ENCODE results near the gene BCL6. TPM values are rescaled to one million over a fixed set of nuclear protein-coding genes. Genes with fewer than 3 reads are reported as not detected.

Gene BCL6
- total RNA-seq, 1 donor from 2014 or later = 97.9 TPM

DNA sequence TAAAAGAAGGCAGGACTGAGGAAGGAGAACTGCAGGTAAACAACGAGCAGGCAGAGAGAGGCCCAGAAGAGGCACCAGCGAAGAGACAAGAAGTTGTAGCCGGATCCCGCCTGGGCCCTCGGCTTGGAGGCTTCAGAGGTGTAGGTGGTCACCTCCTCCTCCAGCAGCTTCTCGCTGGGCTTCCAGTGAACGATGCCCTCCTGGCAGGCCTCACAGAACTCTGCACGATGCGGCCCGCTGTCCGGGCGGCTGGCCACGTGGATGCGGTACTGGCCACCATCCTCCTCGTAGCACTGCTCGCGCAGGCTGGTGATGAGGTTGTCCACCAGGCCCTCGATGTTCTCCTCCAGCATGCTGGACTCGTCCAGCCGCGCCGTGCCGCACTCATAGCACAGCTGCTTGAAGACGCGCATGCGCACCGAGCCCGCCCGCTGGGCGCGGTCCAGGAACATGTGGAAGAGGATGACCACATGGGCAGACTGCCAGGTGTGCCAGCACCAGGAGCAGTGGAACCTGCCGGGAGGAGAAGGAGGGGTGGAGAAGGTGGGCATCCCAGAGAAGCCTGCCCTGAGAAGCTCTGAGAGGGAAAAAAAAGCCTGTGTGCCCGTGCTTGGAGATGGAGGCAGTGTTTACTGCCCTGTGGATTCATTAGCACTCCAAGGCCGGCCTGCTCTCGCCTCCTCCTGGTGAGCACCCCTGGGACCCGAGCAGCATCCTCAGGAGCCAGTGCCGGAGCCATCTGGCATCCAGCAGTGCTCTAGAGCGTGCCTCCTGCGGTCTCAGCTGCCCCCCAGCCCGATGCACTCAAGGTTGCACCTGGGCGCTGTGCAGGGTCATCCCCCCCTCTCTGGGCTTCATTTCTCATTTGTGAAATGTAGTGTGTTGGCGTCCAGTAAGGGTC lies 46.5 kb downstream of the BCL6 start:
- intact Hi-C loops (cut with DNase I) = no loop called here

DNA sequence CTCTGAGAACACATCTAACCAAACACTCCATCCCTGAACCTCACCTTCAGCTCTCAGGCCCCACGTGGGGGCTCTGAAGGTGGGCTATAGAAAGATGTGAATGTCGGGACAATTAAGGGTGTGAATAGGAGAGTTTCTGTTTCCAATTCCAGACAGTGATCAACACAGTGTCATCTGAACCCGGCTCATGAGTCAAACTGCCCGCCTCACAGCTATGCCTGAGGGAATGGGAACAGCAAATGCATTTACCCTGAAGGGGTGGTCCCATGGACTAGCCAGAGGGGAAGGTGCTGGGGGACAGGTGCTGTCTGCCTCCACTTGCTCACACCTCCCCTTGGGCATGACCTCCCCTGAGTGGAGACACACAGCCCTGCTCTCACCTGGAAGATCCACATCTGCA lies 49.2 kb downstream of the BCL6 start:
- H3K4me3 ChIP-seq = no peak overlapping the region
- no peaks in the 10 kb centered on the region for H3K4me1 ChIP-seq
- H3K9me3 ChIP-seq = no peaks in the 10 kb centered on the region
- DNase-seq (ENCODE audit: low spot score in 2 of 2) = no peak
- intact Hi-C loops (cut with DNase I) = no loop called here
- no peak overlapping the region for H3K27ac ChIP-seq
- no peaks in the 10 kb centered on the region for H3K27me3 ChIP-seq
- H3K36me3 ChIP-seq = no peaks in the 10 kb centered on the region
- TF ChIP-seq, protein P1, sequence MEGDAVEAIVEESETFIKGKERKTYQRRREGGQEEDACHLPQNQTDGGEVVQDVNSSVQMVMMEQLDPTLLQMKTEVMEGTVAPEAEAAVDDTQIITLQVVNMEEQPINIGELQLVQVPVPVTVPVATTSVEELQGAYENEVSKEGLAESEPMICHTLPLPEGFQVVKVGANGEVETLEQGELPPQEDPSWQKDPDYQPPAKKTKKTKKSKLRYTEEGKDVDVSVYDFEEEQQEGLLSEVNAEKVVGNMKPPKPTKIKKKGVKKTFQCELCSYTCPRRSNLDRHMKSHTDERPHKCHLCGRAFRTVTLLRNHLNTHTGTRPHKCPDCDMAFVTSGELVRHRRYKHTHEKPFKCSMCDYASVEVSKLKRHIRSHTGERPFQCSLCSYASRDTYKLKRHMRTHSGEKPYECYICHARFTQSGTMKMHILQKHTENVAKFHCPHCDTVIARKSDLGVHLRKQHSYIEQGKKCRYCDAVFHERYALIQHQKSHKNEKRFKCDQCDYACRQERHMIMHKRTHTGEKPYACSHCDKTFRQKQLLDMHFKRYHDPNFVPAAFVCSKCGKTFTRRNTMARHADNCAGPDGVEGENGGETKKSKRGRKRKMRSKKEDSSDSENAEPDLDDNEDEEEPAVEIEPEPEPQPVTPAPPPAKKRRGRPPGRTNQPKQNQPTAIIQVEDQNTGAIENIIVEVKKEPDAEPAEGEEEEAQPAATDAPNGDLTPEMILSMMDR (IDR thresholded peaks at IDR 0.05) = no peak

More for the DNA sequence above, 46.5 kb downstream of the BCL6 start:
- TF ChIP-seq, protein P1 (IDR thresholded peaks at IDR 0.05) = no peak
- Histone ChIP-seq H3K27me3 (no peaks in the 10 kb centered on the region), H3K4me1 (no peaks in the 10 kb centered on the region), H3K9me3 (no peaks in the 10 kb centered on the region), H3K27ac (no peak overlapping the region), H3K36me3 (no peaks in the 10 kb centered on the region), H3K4me3 (no peak overlapping the region)
- DNase-seq (ENCODE audit: low spot score in 2 of 2) = no peak

DNA sequence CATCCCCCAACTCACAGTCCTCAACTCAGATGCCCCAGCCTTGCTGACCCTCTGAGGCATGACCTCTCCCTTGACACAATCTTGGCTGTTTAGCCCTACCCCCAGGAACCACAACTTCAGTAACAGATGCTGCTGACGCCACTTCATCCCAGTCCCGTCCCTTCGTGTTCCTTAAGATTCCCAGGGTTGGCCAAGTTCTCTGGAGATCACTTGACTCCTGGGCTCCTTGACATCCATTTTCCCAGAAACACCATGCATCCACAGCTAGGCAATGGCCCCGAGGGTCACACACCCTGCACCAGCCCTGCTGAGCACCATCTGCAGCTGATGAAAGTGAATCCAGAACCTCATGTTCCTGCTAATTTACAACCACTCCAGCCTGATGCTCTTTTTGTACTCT lies 49.8 kb downstream of the BCL6 start:
- Histone ChIP-seq H3K9me3 (no peaks in the 10 kb centered on the region), H3K4me1 (no peaks in the 10 kb centered on the region), H3K27ac (no peak overlapping the region), H3K27me3 (no peaks in the 10 kb centered on the region), H3K36me3 (no peaks in the 10 kb centered on the region), H3K4me3 (no peak overlapping the region)
- intact Hi-C loops (cut with DNase I) = no loop called here
- TF ChIP-seq, protein P1 (IDR thresholded peaks at IDR 0.05) = no peak
- DNase-seq (ENCODE audit: low spot score in 2 of 2) = no peak

DNA sequence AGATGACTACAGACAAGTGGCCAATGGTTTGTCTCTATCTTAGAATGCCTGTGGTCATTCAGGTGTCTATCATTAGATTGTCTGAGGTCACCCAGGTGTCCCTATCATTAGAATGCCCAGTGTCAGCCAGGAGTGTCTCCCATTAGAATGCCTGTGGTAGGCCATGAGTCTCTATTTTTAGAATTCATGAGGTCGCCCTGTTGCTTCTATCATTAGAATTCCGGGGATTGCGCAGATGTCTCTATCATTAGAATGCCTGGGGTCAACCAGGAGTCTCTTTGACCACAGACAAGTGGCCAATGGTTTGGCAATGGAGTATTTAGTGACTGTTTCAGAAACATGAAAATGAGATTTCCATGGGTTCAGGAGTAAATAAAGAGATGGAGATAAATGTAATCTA lies 50.5 kb downstream of the BCL6 start:
- Histone ChIP-seq H3K4me3 (no peak overlapping the region), H3K27me3 (no peaks in the 10 kb centered on the region), H3K9me3 (no peaks in the 10 kb centered on the region), H3K4me1 (no peaks in the 10 kb centered on the region), H3K36me3 (no peaks in the 10 kb centered on the region), H3K27ac (no peak overlapping the region)
- TF ChIP-seq, protein P1 (IDR thresholded peaks at IDR 0.05) = no peak
- intact Hi-C loops (cut with DNase I) = no loop called here
- no peak for DNase-seq (ENCODE audit: low spot score in 2 of 2)

DNA sequence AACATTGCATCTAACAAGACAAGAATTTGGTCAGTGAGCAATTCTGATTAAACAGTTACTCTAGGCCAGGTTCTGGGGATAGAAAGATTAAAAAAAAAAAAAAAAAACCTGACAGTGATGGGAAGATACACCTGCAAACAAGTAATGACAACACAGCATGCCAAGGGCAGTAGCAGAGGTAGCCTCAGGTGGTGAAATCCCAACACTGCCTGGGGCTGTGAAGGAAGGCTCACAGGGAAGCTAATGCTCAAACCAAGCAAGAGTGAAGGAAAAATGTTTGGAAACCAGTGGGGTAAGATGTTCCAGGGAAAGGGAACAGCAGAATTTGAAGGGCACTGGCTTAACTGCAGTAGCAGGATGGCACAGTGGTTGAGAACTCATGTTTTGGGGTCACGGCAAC lies 51.8 kb downstream of the BCL6 start:
- no peaks in the 10 kb centered on the region for H3K4me1 ChIP-seq
- no peak for DNase-seq (ENCODE audit: low spot score in 2 of 2)
- no peak overlapping the region for H3K4me3 ChIP-seq
- H3K27ac ChIP-seq = no peak overlapping the region
- no peaks in the 10 kb centered on the region for H3K36me3 ChIP-seq
- intact Hi-C loops (cut with DNase I) = no loop called here
- TF ChIP-seq, protein P1 (IDR thresholded peaks at IDR 0.05) = no peak
- H3K27me3 ChIP-seq = no peaks in the 10 kb centered on the region
- no peaks in the 10 kb centered on the region for H3K9me3 ChIP-seq

Measured in ascending aorta (tissue), 2 donors.